ENCODE results near the gene EEF2K.

GRCh38 chr16:22206842-22207714, 1.0 kb downstream of the EEF2K start:
- TF ChIP-seq EZH2phosphoT487 (IDR thresholded peaks at IDR 0.05; ENCODE audit: borderline replicate concordance, low read length), result no peak
- TF ChIP-seq CTCF (IDR thresholded peaks at IDR 0.05; ENCODE audit: low read depth, low read length, poor library complexity, severe bottlenecking), result no peak

Measured in DOHH2 (cell line).